Measurements from ENCODE around the gene SMIM32. TPM values are rescaled to one million over a fixed set of nuclear protein-coding genes. Genes with fewer than 3 reads are reported as not detected.

Gene SMIM32
- total RNA-seq, 2 donors from 2014 or later: 0.36 to 1.9 TPM

DNA sequence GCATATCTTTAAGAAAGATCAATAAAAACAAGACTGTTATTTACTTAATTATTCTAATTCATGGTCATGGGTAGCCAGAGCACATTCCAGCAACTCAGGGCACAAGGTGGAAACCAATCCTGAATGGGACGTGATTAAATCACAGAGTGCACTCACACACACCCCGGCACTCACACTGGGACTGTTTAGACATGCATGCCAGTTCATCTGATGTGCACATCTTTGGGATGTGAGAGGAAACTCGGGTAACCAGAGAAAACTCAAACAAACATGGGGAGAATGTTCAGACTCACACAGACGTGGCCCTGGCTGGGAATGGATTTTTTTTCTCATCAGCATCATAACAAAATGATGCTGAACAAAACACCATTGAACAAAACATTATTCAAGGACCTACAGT is 31.0 kb downstream of the SMIM32 start:
- no peaks in the 10 kb centered on the region for H3K4me1 ChIP-seq (replicated peaks)
- no peak overlapping the region for H3K4me3 ChIP-seq
- no peaks in the 10 kb centered on the region for H3K27me3 ChIP-seq (replicated peaks; ENCODE audit: insufficient read depth)
- TF ChIP-seq POLR2AphosphoS5 (IDR thresholded peaks at IDR 0.05) (no peak), POLR2A (IDR thresholded peaks at IDR 0.05) (no peak)
- TF ChIP-seq, protein P1, sequence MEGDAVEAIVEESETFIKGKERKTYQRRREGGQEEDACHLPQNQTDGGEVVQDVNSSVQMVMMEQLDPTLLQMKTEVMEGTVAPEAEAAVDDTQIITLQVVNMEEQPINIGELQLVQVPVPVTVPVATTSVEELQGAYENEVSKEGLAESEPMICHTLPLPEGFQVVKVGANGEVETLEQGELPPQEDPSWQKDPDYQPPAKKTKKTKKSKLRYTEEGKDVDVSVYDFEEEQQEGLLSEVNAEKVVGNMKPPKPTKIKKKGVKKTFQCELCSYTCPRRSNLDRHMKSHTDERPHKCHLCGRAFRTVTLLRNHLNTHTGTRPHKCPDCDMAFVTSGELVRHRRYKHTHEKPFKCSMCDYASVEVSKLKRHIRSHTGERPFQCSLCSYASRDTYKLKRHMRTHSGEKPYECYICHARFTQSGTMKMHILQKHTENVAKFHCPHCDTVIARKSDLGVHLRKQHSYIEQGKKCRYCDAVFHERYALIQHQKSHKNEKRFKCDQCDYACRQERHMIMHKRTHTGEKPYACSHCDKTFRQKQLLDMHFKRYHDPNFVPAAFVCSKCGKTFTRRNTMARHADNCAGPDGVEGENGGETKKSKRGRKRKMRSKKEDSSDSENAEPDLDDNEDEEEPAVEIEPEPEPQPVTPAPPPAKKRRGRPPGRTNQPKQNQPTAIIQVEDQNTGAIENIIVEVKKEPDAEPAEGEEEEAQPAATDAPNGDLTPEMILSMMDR (IDR thresholded peaks at IDR 0.05): no peak
- intact Hi-C loops (cut with DNase I): no loop called here
- H3K9me3 ChIP-seq: no peaks in the 10 kb centered on the region
- H3K36me3 ChIP-seq: no peaks in the 10 kb centered on the region
- WGBS: 27% methylated on average over 4 of the region's 4 CpGs
- no peak overlapping the region for H3K27ac ChIP-seq
- no peak for DNase-seq (ENCODE audit: low spot score)

DNA sequence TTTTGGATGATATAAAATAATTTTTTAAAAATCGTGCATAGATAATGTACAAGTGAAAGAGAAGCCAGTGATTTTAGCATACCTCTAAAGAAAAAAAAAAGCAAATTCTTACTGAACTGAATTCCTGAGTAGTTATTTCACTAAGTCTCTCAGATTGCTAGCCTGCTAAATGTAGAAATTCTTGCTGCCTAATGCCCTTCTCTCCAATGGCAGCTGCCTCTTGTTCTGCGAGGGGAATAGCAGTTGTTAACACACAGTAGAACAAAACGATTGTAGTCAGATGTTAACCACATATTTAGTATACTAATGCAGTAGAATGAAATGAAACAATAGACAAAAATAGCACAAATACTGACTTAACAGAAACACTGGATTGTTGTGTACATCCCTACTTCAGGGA is 33.5 kb downstream of the SMIM32 start:
- no peaks in the 10 kb centered on the region for H3K9me3 ChIP-seq
- H3K27ac ChIP-seq: no peak overlapping the region
- H3K4me1 ChIP-seq (replicated peaks): no peaks in the 10 kb centered on the region
- WGBS: 45% methylated on average over 3 of the region's 3 CpGs
- DNase-seq (ENCODE audit: low spot score): no peak
- H3K36me3 ChIP-seq: no peaks in the 10 kb centered on the region
- intact Hi-C loops (cut with DNase I): no loop called here
- no peaks in the 10 kb centered on the region for H3K27me3 ChIP-seq (replicated peaks; ENCODE audit: insufficient read depth)
- TF ChIP-seq POLR2AphosphoS5 (IDR thresholded peaks at IDR 0.05) (no peak), POLR2A (IDR thresholded peaks at IDR 0.05) (no peak)
- TF ChIP-seq, protein P1 (IDR thresholded peaks at IDR 0.05): no peak
- no peak overlapping the region for H3K4me3 ChIP-seq

DNA sequence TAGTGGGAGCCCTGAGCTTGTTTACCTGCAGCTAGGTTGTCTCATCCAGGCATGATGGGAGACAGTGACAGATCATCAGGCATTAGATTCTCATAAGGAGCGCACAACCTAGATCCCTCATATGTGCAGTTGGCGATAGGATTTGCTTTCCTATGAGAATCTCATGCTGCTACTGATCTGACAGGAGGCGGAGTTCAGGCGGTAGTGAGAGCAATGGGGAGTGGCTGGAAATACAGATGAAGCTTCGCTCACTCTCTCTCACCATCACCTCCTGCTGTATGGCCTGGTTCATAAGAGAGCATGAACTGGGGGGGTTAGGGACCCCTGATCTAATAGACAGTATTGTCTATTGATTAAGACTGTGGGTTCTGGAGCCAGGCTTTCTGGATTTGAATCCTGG is 35.4 kb downstream of the SMIM32 start:
- no peak for DNase-seq (ENCODE audit: low spot score)
- Histone ChIP-seq H3K4me3 (no peak overlapping the region), H3K27ac (no peak overlapping the region), H3K4me1 (replicated peaks) (no peaks in the 10 kb centered on the region), H3K9me3 (no peaks in the 10 kb centered on the region), H3K27me3 (replicated peaks; ENCODE audit: insufficient read depth) (no peaks in the 10 kb centered on the region), H3K36me3 (no peaks in the 10 kb centered on the region)
- intact Hi-C loops (cut with DNase I): no loop called here
- WGBS: 96% methylated on average over 5 of the region's 5 CpGs
- no peak for TF ChIP-seq POLR2AphosphoS5 (IDR thresholded peaks at IDR 0.05)
- no peak for TF ChIP-seq POLR2A (IDR thresholded peaks at IDR 0.05)
- TF ChIP-seq, protein P1 (IDR thresholded peaks at IDR 0.05): no peak

DNA sequence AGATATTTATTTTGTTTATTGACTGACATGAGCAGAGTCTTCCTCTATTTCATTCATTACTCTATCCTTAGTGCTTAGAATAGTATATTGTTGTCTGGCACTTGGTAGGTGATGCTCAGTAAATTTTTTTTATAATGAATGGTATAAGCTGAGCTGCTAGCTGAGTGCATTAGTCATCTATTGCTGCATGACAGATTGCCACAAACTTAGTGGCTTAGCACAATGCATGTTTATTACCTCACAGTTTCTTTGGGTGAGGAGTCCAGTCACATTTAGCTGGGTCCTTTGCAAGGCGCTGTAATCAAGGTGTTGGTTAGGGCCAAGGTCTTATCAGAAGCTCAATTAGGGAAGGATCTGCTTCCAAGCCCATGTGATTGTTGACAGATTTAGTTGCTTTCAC is 37.2 kb downstream of the SMIM32 start:
- Histone ChIP-seq H3K4me1 (replicated peaks) (no peaks in the 10 kb centered on the region), H3K36me3 (no peaks in the 10 kb centered on the region), H3K4me3 (no peak overlapping the region), H3K27ac (no peak overlapping the region), H3K27me3 (replicated peaks; ENCODE audit: insufficient read depth) (no peaks in the 10 kb centered on the region), H3K9me3 (no peaks in the 10 kb centered on the region)
- WGBS: 100% methylated on average over 1 of the region's 1 CpG
- DNase-seq (ENCODE audit: low spot score): no peak
- TF ChIP-seq POLR2AphosphoS5 (IDR thresholded peaks at IDR 0.05) (no peak), POLR2A (IDR thresholded peaks at IDR 0.05) (no peak)
- TF ChIP-seq, protein P1 (IDR thresholded peaks at IDR 0.05): no peak
- intact Hi-C loops (cut with DNase I): no loop called here

DNA sequence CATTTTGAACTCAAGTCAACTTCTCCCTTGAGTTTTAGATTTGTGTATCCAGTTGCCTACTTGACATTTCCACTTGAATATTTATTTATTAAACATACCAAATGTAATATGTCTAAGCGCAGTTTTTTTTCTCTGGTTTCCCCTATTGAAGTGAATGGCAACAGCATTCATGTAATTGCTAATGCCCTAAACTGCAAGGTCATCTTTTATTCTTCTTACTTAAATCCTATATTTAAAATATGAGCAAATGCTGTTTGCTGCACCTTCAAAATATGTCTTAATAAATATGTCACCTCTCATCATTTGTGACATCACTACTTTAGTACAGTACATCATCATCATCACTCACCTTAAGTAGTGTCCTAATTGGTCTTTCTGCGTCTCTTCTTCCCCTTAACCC is 37.9 kb downstream of the SMIM32 start:
- intact Hi-C loops (cut with DNase I): no loop called here
- no peak overlapping the region for H3K4me3 ChIP-seq

More for the DNA sequence above, 37.9 kb downstream of the SMIM32 start:
- H3K27me3 ChIP-seq (replicated peaks; ENCODE audit: insufficient read depth): no peaks in the 10 kb centered on the region
- TF ChIP-seq POLR2A (IDR thresholded peaks at IDR 0.05) (no peak), POLR2AphosphoS5 (IDR thresholded peaks at IDR 0.05) (no peak)
- TF ChIP-seq, protein P1 (IDR thresholded peaks at IDR 0.05): no peak
- no peaks in the 10 kb centered on the region for H3K36me3 ChIP-seq
- H3K27ac ChIP-seq: no peak overlapping the region
- no peak for DNase-seq (ENCODE audit: low spot score)
- H3K9me3 ChIP-seq: no peaks in the 10 kb centered on the region
- 98% methylated on average over 2 of the region's 2 CpGs for WGBS
- H3K4me1 ChIP-seq (replicated peaks): no peaks in the 10 kb centered on the region

Data from prostate gland (tissue), 2 donors.